Measurements from ENCODE around the gene NDUFA3.

The NDUFA3 gene

GRCh38 chr19:54138489-54139256 is 36.0 kb downstream of the NDUFA3 start:
- no peak for DNase-seq

GRCh38 chr19:54141356-54141755 is 38.7 kb downstream of the NDUFA3 start:
- no peak for DNase-seq

- DNase-seq: no peak
Measured at GRCh38 chr19:54142166-54142780, 39.6 kb downstream of the NDUFA3 start.

GRCh38 chr19:54145541-54146158 is 43.0 kb downstream of the NDUFA3 start:
- no peak for DNase-seq

- no peak for DNase-seq
Measured at GRCh38 chr19:54147676-54148075, 45.0 kb downstream of the NDUFA3 start.

- DNase-seq: no peak
Measured at GRCh38 chr19:54148158-54148557, 45.5 kb downstream of the NDUFA3 start.

GRCh38 chr19:54149021-54149812 is 46.6 kb downstream of the NDUFA3 start:
- DNase-seq: no peak

GRCh38 chr19:54151362-54152035 is 48.8 kb downstream of the NDUFA3 start:
- no peak for DNase-seq

GRCh38 chr19:54152267-54152666 is 49.6 kb downstream of the NDUFA3 start:
- no peak for DNase-seq

- no peak for DNase-seq
Measured at GRCh38 chr19:54152878-54153524, 50.3 kb downstream of the NDUFA3 start.

- DNase-seq: no peak
Measured at GRCh38 chr19:54153731-54154326, 51.2 kb downstream of the NDUFA3 start.

GRCh38 chr19:54154603-54155345 is 52.1 kb downstream of the NDUFA3 start:
- no peak for DNase-seq

GRCh38 chr19:54155694-54156093 is 53.0 kb downstream of the NDUFA3 start:
- DNase-seq: no peak

GRCh38 chr19:54156490-54156889 is 53.8 kb downstream of the NDUFA3 start:
- DNase-seq: no peak

- DNase-seq: no peak
Measured at GRCh38 chr19:54156953-54157352, 54.3 kb downstream of the NDUFA3 start.
